HEK293 (cell line): Measurements from ENCODE around the gene SEC61A2.
A peak's percentile ranks its signal among the peaks of the same experiment; 100 is the strongest.

Source experiments
- GLIS2 ChIP-seq: fragments of 450-650 bp; formaldehyde crosslinking; IDR thresholded peaks from 2 replicates; pipeline ENCODE4 v1.5.1; 2016; ENCODE audit warnings: missing biosample characterization, missing genetic modification characterization
- KLF16 ChIP-seq: fragments of 450-650 bp; formaldehyde crosslinking; IDR thresholded peaks from 2 replicates; pipeline ENCODE4 v1.5.1; 2017; ENCODE audit warnings: missing biosample characterization, missing genetic modification characterization
- KLF9 ChIP-seq: fragments of 450-650 bp; formaldehyde crosslinking; IDR thresholded peaks from 2 replicates; pipeline ENCODE4 v1.5.1; 2016; ENCODE audit warnings: missing biosample characterization, missing genetic modification characterization, low read depth
- OVOL3 ChIP-seq: fragments of 450-650 bp; formaldehyde crosslinking; IDR thresholded peaks from 2 replicates; pipeline ENCODE4 v1.5.1; 2016; ENCODE audit warnings: missing biosample characterization, missing genetic modification characterization
- ZNF146 ChIP-seq: fragments of 450-650 bp; formaldehyde crosslinking; IDR thresholded peaks from 2 replicates; pipeline ENCODE4 v1.5.1; 2016; ENCODE audit warnings: missing biosample characterization, missing genetic modification characterization
- ZNF175 ChIP-seq: fragments of 450-650 bp; formaldehyde crosslinking; IDR thresholded peaks from 2 replicates; pipeline ENCODE4 v1.5.1; 2016; ENCODE audit warnings: missing biosample characterization, missing genetic modification characterization
- ZNF202 ChIP-seq: fragments of 450-650 bp; formaldehyde crosslinking; IDR thresholded peaks from 2 replicates; pipeline ENCODE4 v1.5.1; 2016; ENCODE audit warnings: missing biosample characterization, missing genetic modification characterization, borderline replicate concordance
- ZNF23 ChIP-seq: fragments of 450-650 bp; formaldehyde crosslinking; IDR thresholded peaks from 2 replicates; pipeline ENCODE4 v1.5.1; 2016; ENCODE audit warnings: missing biosample characterization, missing genetic modification characterization, borderline replicate concordance
- ZNF302 ChIP-seq: fragments of 450-650 bp; formaldehyde crosslinking; IDR thresholded peaks from 2 replicates; pipeline ENCODE4 v1.5.1; 2016; ENCODE audit warnings: missing biosample characterization, missing genetic modification characterization, low read depth
- ZNF530 ChIP-seq: fragments of 450-650 bp; formaldehyde crosslinking; IDR thresholded peaks from 2 replicates; pipeline ENCODE4 v1.5.1; 2016; ENCODE audit warnings: low read depth, missing biosample characterization, missing genetic modification characterization
- ZNF544 ChIP-seq: fragments of 450-650 bp; formaldehyde crosslinking; IDR thresholded peaks from 2 replicates; pipeline ENCODE4 v1.5.0; 2017; ENCODE audit warnings: missing biosample characterization, missing genetic modification characterization
- ZNF561 ChIP-seq: fragments of 450-650 bp; IDR thresholded peaks from 2 replicates; pipeline ENCODE4 v1.5.1; 2018; ENCODE audit warnings: missing biosample characterization, missing genetic modification characterization, borderline replicate concordance
- ZNF585B ChIP-seq: fragments of 450-650 bp; formaldehyde crosslinking; IDR thresholded peaks from 2 replicates; pipeline ENCODE4 v1.5.1; 2016; ENCODE audit warnings: missing biosample characterization, missing genetic modification characterization
- ZNF596 ChIP-seq: fragments of 450-650 bp; IDR thresholded peaks from 2 replicates; pipeline ENCODE4 v1.5.0; 2018; ENCODE audit warnings: missing biosample characterization, mild to moderate bottlenecking, missing genetic modification characterization, moderate library complexity
- ZNF701 ChIP-seq: fragments of 450-650 bp; formaldehyde crosslinking; IDR thresholded peaks from 2 replicates; pipeline ENCODE4 v1.5.1; 2016; ENCODE audit warnings: missing biosample characterization, missing genetic modification characterization
- ZNF76 ChIP-seq: fragments of 450-650 bp; formaldehyde crosslinking; IDR thresholded peaks from 2 replicates; pipeline ENCODE4; 2016; ENCODE audit warnings: low read depth, missing biosample characterization, missing genetic modification characterization, borderline replicate concordance
- ZNF768 ChIP-seq: fragments of 450-650 bp; formaldehyde crosslinking; IDR thresholded peaks from 2 replicates; pipeline ENCODE4 v1.5.1; 2018; ENCODE audit warnings: missing biosample characterization, mild to moderate bottlenecking, missing genetic modification characterization
- ZSCAN23 ChIP-seq: fragments of 450-650 bp; formaldehyde crosslinking; IDR thresholded peaks from 2 replicates; pipeline ENCODE4 v1.5.1; 2016; ENCODE audit warnings: missing biosample characterization, missing genetic modification characterization
- TF ChIP-seq, protein P1 (sequence below): fragments of 450-650 bp; formaldehyde crosslinking; IDR thresholded peaks from 2 replicates; pipeline ENCODE4 v1.5.1; 2016; ENCODE audit warnings: missing biosample characterization, missing genetic modification characterization
- TF ChIP-seq, protein P2 (sequence below): fragments of 450-650 bp; formaldehyde crosslinking; IDR thresholded peaks from 2 replicates; pipeline ENCODE4 v1.5.1; 2017; ENCODE audit warnings: missing biosample characterization, missing genetic modification characterization
- TF ChIP-seq, protein P3 (sequence below): fragments of 450-650 bp; formaldehyde crosslinking; IDR thresholded peaks from 2 replicates; pipeline ENCODE4 v1.5.1; 2016; ENCODE audit warnings: missing biosample characterization, missing genetic modification characterization
- TF ChIP-seq, protein P4 (sequence below): fragments of 450-650 bp; formaldehyde crosslinking; IDR thresholded peaks from 2 replicates; pipeline ENCODE4; 2016; ENCODE audit warnings: missing biosample characterization, missing genetic modification characterization
- TF ChIP-seq, protein P5 (sequence below): fragments of 450-650 bp; formaldehyde crosslinking; IDR thresholded peaks from 2 replicates; pipeline ENCODE4 v1.5.1; 2016; ENCODE audit warnings: missing biosample characterization, missing genetic modification characterization, borderline replicate concordance
- TF ChIP-seq, protein P6 (sequence below): fragments of 450-650 bp; formaldehyde crosslinking; IDR thresholded peaks from 2 replicates; pipeline ENCODE4 v1.5.1; 2016; ENCODE audit warnings: missing biosample characterization, missing genetic modification characterization

The SEC61A2 gene

DNA sequence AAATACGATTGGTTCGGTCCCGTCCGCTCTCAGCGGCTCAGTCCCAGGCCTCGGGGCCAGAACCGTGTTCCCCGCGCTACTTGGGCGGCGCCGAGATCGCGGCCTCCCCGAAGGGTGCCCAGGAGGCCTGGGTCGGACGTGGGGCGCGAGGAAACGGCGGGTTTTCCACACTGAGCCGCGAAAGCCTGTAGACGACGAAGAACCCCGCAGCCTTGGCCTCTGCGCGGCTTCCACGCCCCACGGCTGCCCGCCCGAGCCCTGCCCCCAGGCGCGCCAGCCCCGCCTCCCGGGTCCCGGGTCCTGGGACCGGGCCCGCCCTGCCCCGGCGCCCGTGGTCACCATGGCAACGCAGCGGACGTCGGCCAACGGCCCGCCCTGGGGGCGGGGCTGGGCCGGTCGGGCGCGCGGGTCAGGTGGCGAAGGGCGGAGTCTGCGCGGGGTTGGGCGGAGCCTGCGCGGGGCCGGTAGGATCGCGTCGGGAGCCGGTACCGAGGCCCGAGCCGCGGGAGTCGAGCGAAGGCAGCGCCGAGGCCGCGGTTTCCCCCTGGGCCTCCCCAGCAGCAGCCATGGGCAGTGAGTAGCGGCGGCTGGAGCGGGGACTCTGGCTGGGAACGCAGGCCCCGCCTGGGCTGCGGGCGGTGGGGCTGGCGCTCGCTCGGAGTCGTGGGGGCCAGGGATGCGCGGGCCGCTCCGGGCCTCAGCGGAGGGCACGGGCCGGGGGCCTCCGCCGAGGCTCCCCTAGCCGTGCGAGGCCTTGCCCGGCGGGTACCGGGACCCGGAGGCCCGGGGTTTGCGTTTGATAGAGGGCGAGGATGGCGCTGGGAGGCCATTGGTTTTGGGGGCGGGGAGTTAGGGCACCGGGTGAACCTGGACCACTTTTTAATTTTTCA, at the start of gene SEC61A2 (continued):
- TF ChIP-seq, protein P1, sequence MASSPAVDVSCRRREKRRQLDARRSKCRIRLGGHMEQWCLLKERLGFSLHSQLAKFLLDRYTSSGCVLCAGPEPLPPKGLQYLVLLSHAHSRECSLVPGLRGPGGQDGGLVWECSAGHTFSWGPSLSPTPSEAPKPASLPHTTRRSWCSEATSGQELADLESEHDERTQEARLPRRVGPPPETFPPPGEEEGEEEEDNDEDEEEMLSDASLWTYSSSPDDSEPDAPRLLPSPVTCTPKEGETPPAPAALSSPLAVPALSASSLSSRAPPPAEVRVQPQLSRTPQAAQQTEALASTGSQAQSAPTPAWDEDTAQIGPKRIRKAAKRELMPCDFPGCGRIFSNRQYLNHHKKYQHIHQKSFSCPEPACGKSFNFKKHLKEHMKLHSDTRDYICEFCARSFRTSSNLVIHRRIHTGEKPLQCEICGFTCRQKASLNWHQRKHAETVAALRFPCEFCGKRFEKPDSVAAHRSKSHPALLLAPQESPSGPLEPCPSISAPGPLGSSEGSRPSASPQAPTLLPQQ (tag by site-specific recombination) = no peak
- TF ChIP-seq ZNF530 (no peak), KLF16 (tag by site-specific recombination) (no peak), ZNF23 (no peak), ZNF561 (tag by site-specific recombination) (peak; percentile 23; the same call in 1 of the 2 replicates), GLIS2 (tag by site-specific recombination) (peak; percentile 90), ZNF585B (tag by site-specific recombination) (no peak), ZNF701 (tag by site-specific recombination) (no peak), ZNF596 (tag by site-specific recombination) (no peak), ZSCAN23 (tag by site-specific recombination) (no peak), ZNF544 (tag by site-specific recombination) (no peak), ZNF302 (tag by site-specific recombination) (no peak), ZNF146 (tag by site-specific recombination) (no peak), ZNF768 (tag by site-specific recombination) (no peak), ZNF202 (tag by site-specific recombination) (no peak; the same call in 1 of the 2 replicates), KLF9 (peak; percentile 55; the same call in 1 of the 2 replicates), OVOL3 (tag by site-specific recombination) (no peak), ZNF175 (tag by site-specific recombination) (no peak), ZNF76 (no peak)
- TF ChIP-seq, protein P2, sequence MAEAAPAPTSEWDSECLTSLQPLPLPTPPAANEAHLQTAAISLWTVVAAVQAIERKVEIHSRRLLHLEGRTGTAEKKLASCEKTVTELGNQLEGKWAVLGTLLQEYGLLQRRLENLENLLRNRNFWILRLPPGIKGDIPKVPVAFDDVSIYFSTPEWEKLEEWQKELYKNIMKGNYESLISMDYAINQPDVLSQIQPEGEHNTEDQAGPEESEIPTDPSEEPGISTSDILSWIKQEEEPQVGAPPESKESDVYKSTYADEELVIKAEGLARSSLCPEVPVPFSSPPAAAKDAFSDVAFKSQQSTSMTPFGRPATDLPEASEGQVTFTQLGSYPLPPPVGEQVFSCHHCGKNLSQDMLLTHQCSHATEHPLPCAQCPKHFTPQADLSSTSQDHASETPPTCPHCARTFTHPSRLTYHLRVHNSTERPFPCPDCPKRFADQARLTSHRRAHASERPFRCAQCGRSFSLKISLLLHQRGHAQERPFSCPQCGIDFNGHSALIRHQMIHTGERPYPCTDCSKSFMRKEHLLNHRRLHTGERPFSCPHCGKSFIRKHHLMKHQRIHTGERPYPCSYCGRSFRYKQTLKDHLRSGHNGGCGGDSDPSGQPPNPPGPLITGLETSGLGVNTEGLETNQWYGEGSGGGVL = no peak
- TF ChIP-seq, protein P3, sequence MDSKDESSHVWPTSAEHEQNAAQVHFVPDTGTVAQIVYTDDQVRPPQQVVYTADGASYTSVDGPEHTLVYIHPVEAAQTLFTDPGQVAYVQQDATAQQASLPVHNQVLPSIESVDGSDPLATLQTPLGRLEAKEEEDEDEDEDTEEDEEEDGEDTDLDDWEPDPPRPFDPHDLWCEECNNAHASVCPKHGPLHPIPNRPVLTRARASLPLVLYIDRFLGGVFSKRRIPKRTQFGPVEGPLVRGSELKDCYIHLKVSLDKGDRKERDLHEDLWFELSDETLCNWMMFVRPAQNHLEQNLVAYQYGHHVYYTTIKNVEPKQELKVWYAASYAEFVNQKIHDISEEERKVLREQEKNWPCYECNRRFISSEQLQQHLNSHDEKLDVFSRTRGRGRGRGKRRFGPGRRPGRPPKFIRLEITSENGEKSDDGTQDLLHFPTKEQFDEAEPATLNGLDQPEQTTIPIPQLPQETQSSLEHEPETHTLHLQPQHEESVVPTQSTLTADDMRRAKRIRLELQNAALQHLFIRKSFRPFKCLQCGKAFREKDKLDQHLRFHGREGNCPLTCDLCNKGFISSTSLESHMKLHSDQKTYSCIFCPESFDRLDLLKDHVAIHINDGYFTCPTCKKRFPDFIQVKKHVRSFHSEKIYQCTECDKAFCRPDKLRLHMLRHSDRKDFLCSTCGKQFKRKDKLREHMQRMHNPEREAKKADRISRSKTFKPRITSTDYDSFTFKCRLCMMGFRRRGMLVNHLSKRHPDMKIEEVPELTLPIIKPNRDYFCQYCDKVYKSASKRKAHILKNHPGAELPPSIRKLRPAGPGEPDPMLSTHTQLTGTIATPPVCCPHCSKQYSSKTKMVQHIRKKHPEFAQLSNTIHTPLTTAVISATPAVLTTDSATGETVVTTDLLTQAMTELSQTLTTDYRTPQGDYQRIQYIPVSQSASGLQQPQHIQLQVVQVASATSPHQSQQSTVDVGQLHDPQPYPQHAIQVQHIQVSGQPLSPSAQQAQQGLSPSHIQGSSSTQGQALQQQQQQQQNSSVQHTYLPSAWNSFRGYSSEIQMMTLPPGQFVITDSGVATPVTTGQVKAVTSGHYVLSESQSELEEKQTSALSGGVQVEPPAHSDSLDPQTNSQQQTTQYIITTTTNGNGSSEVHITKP (tag by site-specific recombination) = peak; percentile 95
- TF ChIP-seq, protein P4, sequence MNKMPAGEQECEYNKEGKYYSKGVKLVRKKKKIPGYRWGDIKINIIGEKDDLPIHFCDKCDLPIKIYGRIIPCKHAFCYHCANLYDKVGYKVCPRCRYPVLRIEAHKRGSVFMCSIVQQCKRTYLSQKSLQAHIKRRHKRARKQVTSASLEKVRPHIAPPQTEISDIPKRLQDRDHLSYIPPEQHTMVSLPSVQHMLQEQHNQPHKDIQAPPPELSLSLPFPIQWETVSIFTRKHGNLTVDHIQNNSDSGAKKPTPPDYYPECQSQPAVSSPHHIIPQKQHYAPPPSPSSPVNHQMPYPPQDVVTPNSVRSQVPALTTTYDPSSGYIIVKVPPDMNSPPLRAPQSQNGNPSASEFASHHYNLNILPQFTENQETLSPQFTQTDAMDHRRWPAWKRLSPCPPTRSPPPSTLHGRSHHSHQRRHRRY = no peak
- TF ChIP-seq, protein P5, sequence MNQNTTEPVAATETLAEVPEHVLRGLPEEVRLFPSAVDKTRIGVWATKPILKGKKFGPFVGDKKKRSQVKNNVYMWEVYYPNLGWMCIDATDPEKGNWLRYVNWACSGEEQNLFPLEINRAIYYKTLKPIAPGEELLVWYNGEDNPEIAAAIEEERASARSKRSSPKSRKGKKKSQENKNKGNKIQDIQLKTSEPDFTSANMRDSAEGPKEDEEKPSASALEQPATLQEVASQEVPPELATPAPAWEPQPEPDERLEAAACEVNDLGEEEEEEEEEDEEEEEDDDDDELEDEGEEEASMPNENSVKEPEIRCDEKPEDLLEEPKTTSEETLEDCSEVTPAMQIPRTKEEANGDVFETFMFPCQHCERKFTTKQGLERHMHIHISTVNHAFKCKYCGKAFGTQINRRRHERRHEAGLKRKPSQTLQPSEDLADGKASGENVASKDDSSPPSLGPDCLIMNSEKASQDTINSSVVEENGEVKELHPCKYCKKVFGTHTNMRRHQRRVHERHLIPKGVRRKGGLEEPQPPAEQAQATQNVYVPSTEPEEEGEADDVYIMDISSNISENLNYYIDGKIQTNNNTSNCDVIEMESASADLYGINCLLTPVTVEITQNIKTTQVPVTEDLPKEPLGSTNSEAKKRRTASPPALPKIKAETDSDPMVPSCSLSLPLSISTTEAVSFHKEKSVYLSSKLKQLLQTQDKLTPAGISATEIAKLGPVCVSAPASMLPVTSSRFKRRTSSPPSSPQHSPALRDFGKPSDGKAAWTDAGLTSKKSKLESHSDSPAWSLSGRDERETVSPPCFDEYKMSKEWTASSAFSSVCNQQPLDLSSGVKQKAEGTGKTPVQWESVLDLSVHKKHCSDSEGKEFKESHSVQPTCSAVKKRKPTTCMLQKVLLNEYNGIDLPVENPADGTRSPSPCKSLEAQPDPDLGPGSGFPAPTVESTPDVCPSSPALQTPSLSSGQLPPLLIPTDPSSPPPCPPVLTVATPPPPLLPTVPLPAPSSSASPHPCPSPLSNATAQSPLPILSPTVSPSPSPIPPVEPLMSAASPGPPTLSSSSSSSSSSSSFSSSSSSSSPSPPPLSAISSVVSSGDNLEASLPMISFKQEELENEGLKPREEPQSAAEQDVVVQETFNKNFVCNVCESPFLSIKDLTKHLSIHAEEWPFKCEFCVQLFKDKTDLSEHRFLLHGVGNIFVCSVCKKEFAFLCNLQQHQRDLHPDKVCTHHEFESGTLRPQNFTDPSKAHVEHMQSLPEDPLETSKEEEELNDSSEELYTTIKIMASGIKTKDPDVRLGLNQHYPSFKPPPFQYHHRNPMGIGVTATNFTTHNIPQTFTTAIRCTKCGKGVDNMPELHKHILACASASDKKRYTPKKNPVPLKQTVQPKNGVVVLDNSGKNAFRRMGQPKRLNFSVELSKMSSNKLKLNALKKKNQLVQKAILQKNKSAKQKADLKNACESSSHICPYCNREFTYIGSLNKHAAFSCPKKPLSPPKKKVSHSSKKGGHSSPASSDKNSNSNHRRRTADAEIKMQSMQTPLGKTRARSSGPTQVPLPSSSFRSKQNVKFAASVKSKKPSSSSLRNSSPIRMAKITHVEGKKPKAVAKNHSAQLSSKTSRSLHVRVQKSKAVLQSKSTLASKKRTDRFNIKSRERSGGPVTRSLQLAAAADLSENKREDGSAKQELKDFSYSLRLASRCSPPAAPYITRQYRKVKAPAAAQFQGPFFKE (tag by site-specific recombination) = no peak
- TF ChIP-seq, protein P6, sequence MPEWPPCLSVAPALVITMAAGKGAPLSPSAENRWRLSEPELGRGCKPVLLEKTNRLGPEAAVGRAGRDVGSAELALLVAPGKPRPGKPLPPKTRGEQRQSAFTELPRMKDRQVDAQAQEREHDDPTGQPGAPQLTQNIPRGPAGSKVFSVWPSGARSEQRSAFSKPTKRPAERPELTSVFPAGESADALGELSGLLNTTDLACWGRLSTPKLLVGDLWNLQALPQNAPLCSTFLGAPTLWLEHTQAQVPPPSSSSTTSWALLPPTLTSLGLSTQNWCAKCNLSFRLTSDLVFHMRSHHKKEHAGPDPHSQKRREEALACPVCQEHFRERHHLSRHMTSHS (tag by site-specific recombination) = no peak
